Heart left ventricle (tissue), 16 donors: Measurements from ENCODE around the gene SIVA1. TPM values are rescaled to one million over a fixed set of nuclear protein-coding genes. Genes with fewer than 3 reads are reported as not detected.

Source experiments
- ATAC-seq, 4 donors: fragments of 200-7000 bp; cut with Tn5 transposase; one replicate each; pipeline ENCODE4 v1.9.1; 2020 to 2022; ENCODE audit warnings: moderate library complexity in 4 of 4, mild to moderate bottlenecking in 3 of 4, moderate number of reproducible peaks in 1 of 4
- DNase-seq, 5 donors: peaks; one replicate each; pipeline ENCODE4 v3.0.0-alpha.2; 2020
- H3K27ac ChIP-seq, 12 donors: fragments of 200-600 bp; sonication (generic) in 4 of 12; one replicate each; pipeline versions ENCODE4 v1.5.0 to v1.8.0; 2016 to 2022; ENCODE audit warnings: mild to moderate bottlenecking in 2 of 12
- H3K27me3 ChIP-seq, 9 donors: fragments of 200-600 bp; sonication (generic) in 2 of 9; one replicate each; pipeline versions ENCODE4 v1.5.1 to v1.8.0; 2016 to 2022; ENCODE audit warnings: mild to moderate bottlenecking in 3 of 9
- H3K36me3 ChIP-seq, 9 donors: fragments of 200-600 bp; sonication (generic) in 2 of 9; one replicate each; pipeline versions ENCODE4 v1.5.0 to v1.8.0; 2018 to 2022; ENCODE audit warnings: mild to moderate bottlenecking in 2 of 9
- H3K4me1 ChIP-seq, 12 donors: fragments of 200-600 bp; sonication (generic) in 4 of 12; one replicate each; pipeline versions ENCODE4 v1.5.0 to v1.8.0; 2016 to 2022; ENCODE audit warnings: mild to moderate bottlenecking in 3 of 12
- H3K4me3 ChIP-seq, 12 donors: fragments of 200-600 bp; sonication (generic) in 4 of 12; one replicate each; pipeline versions ENCODE4 v1.5.0 to v1.8.0; 2017 to 2022; ENCODE audit warnings: mild to moderate bottlenecking in 9 of 12, moderate library complexity in 4 of 12
- H3K9me3 ChIP-seq, 12 donors: fragments of 200-600 bp; sonication (generic) in 4 of 12; one replicate each; pipeline versions ENCODE4 v1.5.0 to v1.8.0; 2016 to 2022; ENCODE audit warnings: mild to moderate bottlenecking in 1 of 12
- POLR2A ChIP-seq, 2 donors: fragments of 450-650 bp; IDR thresholded peaks; one replicate each; pipeline ENCODE4 v1.6.1; 2017; ENCODE audit warnings: antibody characterized with exemption in 2 of 2, mild to moderate bottlenecking in 2 of 2, moderate library complexity in 2 of 2
- WGBS, 4 donors: extraction: QIAGEN DNeasy Blood & Tissue Kit in 2 of 4; methylation state at CpG; one replicate each; pipeline versions ENCODE4 v1.1.5 to v1.1.7; 2013 to 2018; 5-methylcytosine and 5-hydroxymethylcytosine counted together
- intact Hi-C, 10 donors: fragments of 100-400 bp; cut with DNase I; formaldehyde crosslinking; loops; one replicate each; pipeline versions ENCODE4 v1.11.1 to v1.14.2; 2022
- polyA plus RNA-seq, 2 donors: library from polyadenylated mRNA; stranded (reverse); fragments of 200-250 nt; gene quantifications; one replicate each; pipeline ENCODE4 v1.2.3, GENCODE V29; 2013
- total RNA-seq, 9 donors: library from RNA; depleted of rRNA in 2 of 9; stranded (reverse); fragments of >200 nt in 2 of 9; fragmentation: NEBNext Ultra II Directional in 3 of 9; extraction: Animal tissue kit (Norgen Biotek cat#: 25700) in 3 of 9; gene quantifications; one replicate each; pipeline versions ENCODE4 v1.1.0 to v1.2.4, GENCODE V29; 2016 to 2023
- TF ChIP-seq, protein P1 (sequence below), 12 donors: fragments of 200-600 bp; sonication (generic) in 4 of 12; IDR thresholded peaks; one replicate each; pipeline versions ENCODE4 v1.5.0 to v1.8.0; 2018 to 2022; ENCODE audit warnings: antibody characterized with exemption in 12 of 12, mild to moderate bottlenecking in 5 of 12
- donor health status: ischemic (EF 13 %, LVEDD 7.1; RV severe dilation, severe dysfunction).
- donor health status: healthy with polysubstance abuse.
- donor health status: DM: no; HTN: yes; CAD: no.
- donor health status: DM: no; HTN: no; CAD: no.
- donor health status: ischemic (EF 25% LVEDD 6.9; RV normal size, moderate dysfunction).
- donor health status: ischemic (EF 25% LVEDD 5.7; RV mildly dilated, moderate dysfunction).
- donor health status: healthy.
- donor health status: DM: yes; HTN: yes; CAD: no.
- donor health status: ischemic (EF 35%, LVEDD 5.7; RV mildly dilated, moderate dysfunction).
- donor health status: nonischemic (EF 11% LVEDD 7.7; RV severe dilation, severe dysfunction).
- donor health status: DM: yes; HTN: yes; CAD: no.
- donor health status: PGD.
- donor health status: ischemic (EF 29% LVEDD 5.4; RV normal size, mild dysfunction).
- donor health status: nonischemic (EF 23%, LVEDD 6.1; RV moderate dilation, normal function).

SIVA1 gene
- total and polyA plus RNA-seq, 11 donors: 41.0 to 203 (median 57.4) TPM

DNA sequence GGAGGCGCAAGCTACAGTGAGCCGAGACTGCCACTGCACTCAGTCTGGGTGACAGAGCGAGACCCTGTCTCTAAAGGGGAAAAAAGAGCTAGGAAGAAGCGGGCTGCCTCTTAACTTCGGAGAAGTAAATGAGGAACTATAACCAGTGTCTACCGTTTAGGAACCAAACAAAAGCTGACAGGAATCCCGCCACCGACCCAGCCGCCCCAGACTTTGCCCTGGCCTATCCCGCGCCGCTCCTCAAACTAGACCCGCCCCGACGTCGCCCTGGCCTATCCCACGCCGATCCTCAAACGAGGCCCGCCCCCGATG is 568 bp upstream of the SIVA1 start:
- 6 to 11% (median 7%) methylated on average over 21 of the region's 21 CpGs for WGBS, 4 donors
- Histone ChIP-seq H3K9me3 (no peaks in the 10 kb centered on the region), H3K4me3 (peak overlapping the region in 10 of 12 donors; percentile 44 to 99 (median 82)), H3K27ac (peak overlapping the region in 11 of 12 donors; percentile 47 to 95 (median 81)), H3K36me3 (peaks cover 0 to 26% (median 20%) of the 10 kb centered on the region in 9 donors), H3K27me3 (no peaks in the 10 kb centered on the region), H3K4me1 (peaks cover 0 to 34% (median 24%) of the 10 kb centered on the region in 12 donors)
- ATAC-seq: peak in 1 of 4 donors; percentile 0
- TF ChIP-seq, protein P1, sequence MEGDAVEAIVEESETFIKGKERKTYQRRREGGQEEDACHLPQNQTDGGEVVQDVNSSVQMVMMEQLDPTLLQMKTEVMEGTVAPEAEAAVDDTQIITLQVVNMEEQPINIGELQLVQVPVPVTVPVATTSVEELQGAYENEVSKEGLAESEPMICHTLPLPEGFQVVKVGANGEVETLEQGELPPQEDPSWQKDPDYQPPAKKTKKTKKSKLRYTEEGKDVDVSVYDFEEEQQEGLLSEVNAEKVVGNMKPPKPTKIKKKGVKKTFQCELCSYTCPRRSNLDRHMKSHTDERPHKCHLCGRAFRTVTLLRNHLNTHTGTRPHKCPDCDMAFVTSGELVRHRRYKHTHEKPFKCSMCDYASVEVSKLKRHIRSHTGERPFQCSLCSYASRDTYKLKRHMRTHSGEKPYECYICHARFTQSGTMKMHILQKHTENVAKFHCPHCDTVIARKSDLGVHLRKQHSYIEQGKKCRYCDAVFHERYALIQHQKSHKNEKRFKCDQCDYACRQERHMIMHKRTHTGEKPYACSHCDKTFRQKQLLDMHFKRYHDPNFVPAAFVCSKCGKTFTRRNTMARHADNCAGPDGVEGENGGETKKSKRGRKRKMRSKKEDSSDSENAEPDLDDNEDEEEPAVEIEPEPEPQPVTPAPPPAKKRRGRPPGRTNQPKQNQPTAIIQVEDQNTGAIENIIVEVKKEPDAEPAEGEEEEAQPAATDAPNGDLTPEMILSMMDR (IDR thresholded peaks at IDR 0.05): no peak
- peak in 1 of 2 donors; percentile 27 for TF ChIP-seq POLR2A (IDR thresholded peaks at IDR 0.05)
- DNase-seq: no peak
- intact Hi-C loops: loop anchor here in 2 of 10 donors (1.0 to 5.0 kb wide), 2 partner anchors 30 to 40 kb away; no protein-coding TSS in a partner anchor

DNA sequence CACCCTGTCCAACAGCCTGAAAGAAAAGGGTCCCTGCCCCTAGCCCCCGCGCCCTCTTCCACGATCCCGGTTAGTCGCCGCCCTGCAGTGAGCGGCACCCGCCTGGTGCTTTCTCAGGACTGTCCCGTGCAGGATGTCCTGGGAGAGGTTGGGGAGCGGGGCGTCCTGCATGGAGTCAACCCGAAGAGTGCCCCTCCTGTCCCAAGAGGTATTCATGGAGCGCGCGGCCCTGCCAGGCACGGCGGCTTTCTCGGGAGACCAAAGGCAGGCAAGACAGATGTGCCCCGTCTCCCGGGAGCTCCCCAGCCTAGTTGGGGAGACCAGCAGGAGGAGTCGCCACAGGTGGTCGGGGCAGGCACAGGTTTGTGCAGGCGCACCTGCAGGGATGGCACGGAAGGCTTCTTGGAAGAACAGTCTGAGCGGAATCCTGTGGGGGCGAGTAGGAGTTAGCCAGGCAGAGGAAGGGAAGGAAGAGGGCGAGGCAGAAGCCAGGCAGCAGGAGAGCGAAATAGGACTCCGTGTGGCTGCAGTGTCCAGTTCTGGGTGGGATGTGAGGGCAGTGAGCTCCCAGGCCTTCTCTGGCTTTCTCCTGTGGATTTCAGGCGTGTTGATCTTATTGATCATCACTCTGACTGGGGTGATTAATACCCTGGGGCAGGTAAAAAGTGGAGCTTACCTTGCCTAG is 723 bp downstream of the SIVA1 start:
- DNase-seq: no peak
- 2 to 11% (median 5%) methylated on average over 8 to 30 of the region's 30 CpGs for WGBS, 4 donors
- TF ChIP-seq POLR2A (IDR thresholded peaks at IDR 0.05): no peak
- TF ChIP-seq, protein P1 (IDR thresholded peaks at IDR 0.05): no peak
- peak in 2 of 4 donors; percentile 0 for ATAC-seq
- no peaks in the 10 kb centered on the region for H3K9me3 ChIP-seq
- peak overlapping the region in 11 of 12 donors; percentile 58 to 95 (median 88) for H3K27ac ChIP-seq
- H3K4me3 ChIP-seq: peak overlapping the region; percentile 68 to 100 (median 87)
- peaks cover 0 to 33% (median 24%) of the 10 kb centered on the region in 12 donors for H3K4me1 ChIP-seq
- H3K27me3 ChIP-seq: no peaks in the 10 kb centered on the region
- intact Hi-C loops: loop anchor here in 1 of 10 donors (5.0 kb wide), 1 partner anchor 39 kb away; no protein-coding TSS in a partner anchor
- H3K36me3 ChIP-seq: peaks cover 0 to 36% (median 29%) of the 10 kb centered on the region in 9 donors

DNA sequence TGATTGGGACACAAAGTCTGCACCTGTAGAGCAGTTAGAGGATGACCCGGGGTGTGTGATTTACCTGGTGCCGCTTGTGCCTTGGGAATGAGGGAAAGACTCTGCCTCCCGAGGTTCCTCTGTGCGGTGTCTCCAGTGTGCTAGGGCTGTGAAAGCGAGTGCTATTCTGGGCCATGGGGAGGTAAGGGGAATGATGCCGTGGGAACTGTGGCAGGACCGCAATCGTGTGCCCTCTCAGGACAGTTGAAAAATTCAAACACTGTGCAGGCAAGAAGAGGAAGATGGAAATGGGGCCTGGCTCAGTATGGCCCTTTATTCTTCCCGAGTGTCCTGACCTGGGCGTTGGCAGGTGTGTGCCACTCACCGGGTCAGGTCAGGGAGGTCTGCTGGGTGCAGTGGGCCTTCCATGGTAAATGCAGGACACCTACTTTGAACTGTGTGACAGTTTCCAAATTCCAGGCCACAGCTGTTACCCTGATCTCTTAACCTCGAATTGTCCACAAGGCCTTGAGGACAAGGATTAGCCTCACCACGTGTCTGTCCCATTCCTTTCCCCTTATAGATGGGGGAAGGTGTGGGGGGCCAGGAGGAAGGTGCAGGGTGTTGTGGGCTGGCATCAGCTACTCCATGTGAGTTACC is 1.4 kb downstream of the SIVA1 start:
- Histone ChIP-seq H3K27me3 (no peaks in the 10 kb centered on the region), H3K9me3 (no peaks in the 10 kb centered on the region), H3K4me1 (peaks cover 0 to 30% (median 24%) of the 10 kb centered on the region in 12 donors), H3K27ac (peak overlapping the region in 4 of 12 donors; percentile 85 to 91 (median 89)), H3K36me3 (peaks cover 0 to 43% (median 36%) of the 10 kb centered on the region in 9 donors), H3K4me3 (peak overlapping the region in 11 of 12 donors; percentile 68 to 99 (median 86))
- TF ChIP-seq, protein P1 (IDR thresholded peaks at IDR 0.05): no peak
- no peak for TF ChIP-seq POLR2A (IDR thresholded peaks at IDR 0.05)
- ATAC-seq: no peak
- 42 to 65% (median 60%) methylated on average over 12 to 13 of the region's 13 CpGs for WGBS, 4 donors
- intact Hi-C loops: loop anchor here in 1 of 10 donors (5.0 kb wide), 1 partner anchor 38 kb away; no protein-coding TSS in a partner anchor
- DNase-seq: peak in 1 of 5 donors; percentile 19

DNA sequence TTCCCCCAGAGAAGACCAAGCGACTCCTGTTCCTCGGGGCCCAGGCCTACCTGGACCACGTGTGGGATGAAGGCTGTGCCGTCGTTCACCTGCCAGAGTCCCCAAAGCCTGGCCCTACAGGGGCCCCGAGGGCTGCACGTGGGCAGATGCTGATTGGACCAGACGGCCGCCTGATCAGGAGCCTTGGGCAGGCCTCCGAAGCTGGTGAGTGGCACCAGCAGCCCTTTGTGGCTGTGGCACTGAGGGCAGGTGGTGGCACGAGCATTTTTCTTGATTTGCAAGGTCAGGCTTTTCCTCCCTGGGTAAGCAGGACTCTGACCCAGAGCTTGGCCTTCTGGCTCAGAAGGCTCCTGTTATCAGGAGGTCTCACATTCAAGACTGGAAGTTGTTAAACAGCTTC is 2.7 kb downstream of the SIVA1 start:
- H3K4me1 ChIP-seq: peaks cover 0 to 30% (median 23%) of the 10 kb centered on the region in 12 donors
- H3K27ac ChIP-seq: no peak overlapping the region
- no peaks in the 10 kb centered on the region for H3K27me3 ChIP-seq
- TF ChIP-seq, protein P1 (IDR thresholded peaks at IDR 0.05): no peak
- no peak for TF ChIP-seq POLR2A (IDR thresholded peaks at IDR 0.05)
- DNase-seq: peak in 1 of 5 donors; percentile 21
- no peaks in the 10 kb centered on the region for H3K9me3 ChIP-seq
- WGBS, 4 donors: 83 to 88% (median 87%) methylated on average over 5 to 11 of the region's 11 CpGs
- peaks cover 0 to 55% (median 46%) of the 10 kb centered on the region in 9 donors for H3K36me3 ChIP-seq
- ATAC-seq: no peak
- intact Hi-C loops: no loop called here
- no peak overlapping the region for H3K4me3 ChIP-seq
